Right lobe of liver (tissue), 6 donors: ENCODE measurements around the gene WAS. TPM values are rescaled to one million over a fixed set of nuclear protein-coding genes. Genes with fewer than 3 reads are reported as not detected.

Experiments used
- ATAC-seq, 4 donors: fragments of 200-7000 bp; cut with Tn5 transposase; one replicate each; pipeline ENCODE4 v1.9.1; 2020; ENCODE audit warnings: mild to moderate bottlenecking in 4 of 4, moderate library complexity in 4 of 4
- DNase-seq, 3 donors: peaks; one replicate each; pipeline ENCODE4 v3.0.0-alpha.2; 2020
- H3K27ac ChIP-seq, 3 donors: fragments of 200-600 bp; one replicate each; pipeline ENCODE4 v1.8.0; 2022
- H3K27me3 ChIP-seq, 2 donors: fragments of 200-600 bp; one replicate each; pipeline ENCODE4 v1.8.0; 2022
- H3K36me3 ChIP-seq, 4 donors: fragments of 200-600 bp; sonication (generic) in 1 of 4; one replicate each; pipeline versions ENCODE4 v1.5.1 to v1.8.0; 2017 to 2022; ENCODE audit warnings: control low read depth in 1 of 4
- H3K4me1 ChIP-seq, 4 donors: fragments of 200-600 bp; sonication (generic) in 1 of 4; one replicate each; pipeline versions ENCODE4 v1.5.1 to v1.8.0; 2017 to 2022; ENCODE audit warnings: control low read depth in 1 of 4
- H3K4me3 ChIP-seq, 3 donors: fragments of 200-600 bp; one replicate each; pipeline ENCODE4 v1.8.0; 2022
- H3K9me3 ChIP-seq, 4 donors: fragments of 200-600 bp; sonication (generic) in 1 of 4; one replicate each; pipeline versions ENCODE4 v1.5.1 to v1.8.0; 2017 to 2022; ENCODE audit warnings: control low read depth in 1 of 4
- CTCF ChIP-seq, 4 donors: fragments of 200-600 bp in 3 of 4; fragments of 450-650 bp in 1 of 4; IDR thresholded peaks; one replicate each; pipeline versions ENCODE4 v1.5.1 to v1.8.0; 2016 to 2022; ENCODE audit warnings: antibody characterized with exemption in 4 of 4, mild to moderate bottlenecking in 2 of 4
- POLR2A ChIP-seq: fragments of 450-650 bp; IDR thresholded peaks from one replicate; pipeline ENCODE4 v1.6.1; 2017; ENCODE audit warnings: antibody characterized with exemption, mild to moderate bottlenecking
- WGBS: methylation state at CpG from one replicate; pipeline ENCODE4 v1.1.6; 2018; ENCODE audit warnings: low coverage, low lambda C conversion rate; ENCODE audit not compliant: insufficient coverage; ENCODE audit errors: missing lambda C conversion rate; 5-methylcytosine and 5-hydroxymethylcytosine counted together
- intact Hi-C, 2 donors: fragments of 100-400 bp; cut with DNase I; formaldehyde crosslinking; loops; one replicate each; pipeline versions ENCODE4 v1.11.2 to v1.14.1; 2022
- total RNA-seq, 6 experiments: library from RNA; depleted of rRNA in 2 of 6; stranded (reverse); fragments of >200 nt in 2 of 6; fragmentation: NEBNext Ultra II Directional in 3 of 6; extraction: Animal tissue kit (Norgen Biotek cat#: 25700) in 3 of 6; gene quantifications; one replicate each; pipeline versions ENCODE4 v1.1.0 to v1.2.4, GENCODE V29; 2016 to 2023
- donor health status: DM: no; HTN: yes; CAD: no.
- donor health status: DM: no; HTN: no; CAD: no.
- donor health status: DM: no; HTN: no; CAD: no.
- donor health status: DM: no; HTN: yes; CAD: no.
- donor health status: DM: no; HTN: yes; CAD: no.

The WAS gene
- total RNA-seq, 6 experiments from 2014 or later = 2.4 to 7.2 (median 4.8) TPM

GRCh38 chrX:48715876-48716502 is 32.4 kb downstream of the WAS start:
- DNase-seq (no peak), ATAC-seq (no peak)
- Histone ChIP-seq H3K27me3 (no peaks in the 10 kb centered on the region), H3K36me3 (no peaks in the 10 kb centered on the region), H3K27ac (no peak overlapping the region), H3K9me3 (no peaks in the 10 kb centered on the region), H3K4me1 (peaks cover 0 to 14% (median 0%) of the 10 kb centered on the region in 4 donors), H3K4me3 (no peak overlapping the region)
- TF ChIP-seq POLR2A (no peak), CTCF (IDR thresholded peaks at IDR 0.05) (no peak)
- WGBS = 63% methylated on average over 4 of the region's 4 CpGs
- intact Hi-C loops = no loop called here

GRCh38 chrX:48719958-48720357 is 36.4 kb downstream of the WAS start:
- Histone ChIP-seq H3K9me3 (no peaks in the 10 kb centered on the region), H3K27ac (no peak overlapping the region), H3K4me1 (no peaks in the 10 kb centered on the region), H3K27me3 (no peaks in the 10 kb centered on the region), H3K4me3 (no peak overlapping the region), H3K36me3 (no peaks in the 10 kb centered on the region)
- 78% methylated on average over 2 of the region's 2 CpGs for WGBS
- ATAC-seq = no peak
- intact Hi-C loops = no loop called here
- TF ChIP-seq CTCF (IDR thresholded peaks at IDR 0.05) = no peak
- TF ChIP-seq POLR2A = no peak
- no peak for DNase-seq

DNA sequence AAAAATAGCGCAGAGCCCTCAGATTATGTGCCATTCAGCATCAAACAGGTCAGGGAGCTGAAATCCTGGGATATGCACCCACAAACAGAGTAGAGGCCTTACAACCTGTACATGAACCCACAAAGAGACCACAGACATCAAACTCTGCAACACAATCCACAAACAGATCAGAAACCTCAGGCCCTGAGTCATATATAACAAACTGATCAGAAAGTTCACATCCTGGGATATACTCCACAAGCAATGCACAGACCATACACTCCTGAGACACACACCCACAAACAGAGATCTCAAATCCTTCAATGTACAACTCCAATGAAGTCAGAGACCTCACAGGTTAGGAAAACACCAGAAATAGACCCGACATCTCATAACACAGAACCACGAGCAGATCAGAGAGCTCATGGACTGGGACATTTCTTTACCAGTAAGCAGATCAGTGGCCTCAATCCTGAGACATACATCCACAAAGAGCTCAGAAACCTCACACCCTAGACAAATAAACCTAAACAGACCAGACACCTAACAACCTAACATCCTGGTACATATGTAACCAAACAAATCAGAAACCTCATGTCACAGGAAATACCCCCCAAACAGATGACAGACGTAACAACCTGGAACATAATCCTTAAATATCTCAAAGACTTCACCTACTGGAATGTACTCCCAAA is 37.1 kb downstream of the WAS start:
- no peak overlapping the region for H3K4me3 ChIP-seq
- no peaks in the 10 kb centered on the region for H3K4me1 ChIP-seq
- no peak for DNase-seq
- no peak for ATAC-seq
- no peaks in the 10 kb centered on the region for H3K36me3 ChIP-seq
- H3K27ac ChIP-seq = no peak overlapping the region
- H3K27me3 ChIP-seq = no peaks in the 10 kb centered on the region
- TF ChIP-seq CTCF (IDR thresholded peaks at IDR 0.05) (no peak), POLR2A (no peak)
- intact Hi-C loops = no loop called here
- WGBS = 25% methylated on average over 4 of the region's 4 CpGs
- no peaks in the 10 kb centered on the region for H3K9me3 ChIP-seq

DNA sequence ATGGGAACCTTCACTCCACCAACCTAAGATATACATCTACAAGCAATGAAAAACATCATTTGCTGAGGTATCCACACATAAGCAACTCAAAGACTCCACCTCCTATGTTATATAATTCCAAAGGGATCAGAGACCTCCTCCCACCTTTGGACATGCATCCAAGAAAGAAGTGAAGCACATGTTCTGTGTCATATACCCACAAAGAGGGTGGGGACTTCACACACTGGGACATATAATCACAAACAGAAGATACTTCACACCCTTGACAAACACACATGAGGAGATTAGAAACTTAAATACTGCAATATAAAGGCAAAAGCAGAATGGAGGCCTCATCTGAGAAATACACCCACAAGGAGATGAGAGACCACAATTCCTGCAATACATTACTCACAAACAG is 38.3 kb downstream of the WAS start:
- Histone ChIP-seq H3K27ac (no peak overlapping the region), H3K36me3 (no peaks in the 10 kb centered on the region), H3K4me3 (no peak overlapping the region), H3K27me3 (no peaks in the 10 kb centered on the region), H3K4me1 (no peaks in the 10 kb centered on the region), H3K9me3 (no peaks in the 10 kb centered on the region)
- intact Hi-C loops = no loop called here
- ATAC-seq (no peak), DNase-seq (no peak)
- no peak for TF ChIP-seq POLR2A
- TF ChIP-seq CTCF (IDR thresholded peaks at IDR 0.05) = no peak
